ENCODE data around the gene POR.

Gene POR

GRCh38 chr7:75955331-75955955 lies 40.5 kb downstream of the POR start:
- DNase-seq: no peak

- DNase-seq: no peak
Observed at GRCh38 chr7:75957021-75957736, 42.2 kb downstream of the POR start.

- no peak for DNase-seq
Observed at GRCh38 chr7:75958802-75959543, 44.0 kb downstream of the POR start.

- no peak for DNase-seq
Observed at GRCh38 chr7:75960372-75960771, 45.4 kb downstream of the POR start.

GRCh38 chr7:75961218-75961617 lies 46.3 kb downstream of the POR start:
- DNase-seq: no peak

GRCh38 chr7:75962607-75963380 lies 47.8 kb downstream of the POR start:
- DNase-seq: no peak

- no peak for DNase-seq
Observed at GRCh38 chr7:75963381-75963995, 48.5 kb downstream of the POR start.

- DNase-seq: no peak
Observed at GRCh38 chr7:75965617-75966016, 50.7 kb downstream of the POR start.

GRCh38 chr7:75966190-75966961 lies 51.4 kb downstream of the POR start:
- no peak for DNase-seq

GRCh38 chr7:75967055-75967454 lies 52.1 kb downstream of the POR start:
- no peak for DNase-seq

- DNase-seq: no peak
Observed at GRCh38 chr7:75967487-75967997, 52.6 kb downstream of the POR start.

- DNase-seq: no peak
Observed at GRCh38 chr7:75968012-75968411, 53.1 kb downstream of the POR start.

- DNase-seq: no peak
Observed at GRCh38 chr7:75968561-75969001, 53.6 kb downstream of the POR start.

- DNase-seq: no peak
Observed at GRCh38 chr7:75969182-75969581, 54.2 kb downstream of the POR start.

- no peak for DNase-seq
Observed at GRCh38 chr7:75969704-75970498, 54.9 kb downstream of the POR start.

- DNase-seq: no peak
Observed at GRCh38 chr7:75971309-75971960, 56.5 kb downstream of the POR start.

GRCh38 chr7:75971961-75972763 lies 57.2 kb downstream of the POR start:
- no peak for DNase-seq

GRCh38 chr7:75977743-75978142 lies 62.8 kb downstream of the POR start:
- DNase-seq: no peak

- DNase-seq: no peak
Observed at GRCh38 chr7:75979759-75980429, 64.9 kb downstream of the POR start.
